Jurkat, Clone E6-1 (cell line): ENCODE data around the gene MYL9. TPM values are rescaled to one million over a fixed set of nuclear protein-coding genes. Genes with fewer than 3 reads are reported as not detected.
"Not testable (repeated sequence)": the region's sequence is repeated elsewhere in the genome, so short reads cannot be mapped to it uniquely, and the experiment has no call there.

ENCODE experiments used
- DNase-seq: peaks from one replicate; pipeline ENCODE4 v3.0.0-alpha.2; 2011; ENCODE audit warnings: low read depth, low spot score
- H3K4me3 ChIP-seq: 2 replicates; pipeline ENCODE4 v1.5.1; 2011; ENCODE audit warnings: mild to moderate bottlenecking, low read length, control low read depth, moderate library complexity
- polyA plus RNA-seq: library from polyadenylated mRNA; unstranded; fragments of >200 nt; gene quantifications from one replicate; pipeline ENCODE4 v1.2.1, GENCODE V29; 2012; ENCODE audit warnings: missing spikeins; ENCODE audit not compliant: insufficient read length, insufficient read depth

The MYL9 gene
- polyA plus RNA-seq = not detected

- no peak for DNase-seq
- no peak within 1 kb of the TSS for H3K4me3 ChIP-seq
Observed at GRCh38 chr20:36541227-36541767, at the start of gene MYL9. Gene MYL9 (plus strand): TSS chr20:36541519. CDS start chr20:36544885, 3,366 bp downstream.

- peak; percentile 71 for DNase-seq
- peak overlapping the region; percentile 7; the same call in 1 of the 2 replicates for H3K4me3 ChIP-seq
Observed at GRCh38 chr20:36491901-36492617, 49.3 kb upstream of the MYL9 start.

- H3K4me3 ChIP-seq = no peak overlapping the region
- DNase-seq = no peak
Observed at GRCh38 chr20:36493051-36493800, 48.1 kb upstream of the MYL9 start.

- H3K4me3 ChIP-seq = no peak overlapping the region
- DNase-seq = no peak
Observed at GRCh38 chr20:36493801-36494114, 47.6 kb upstream of the MYL9 start.

- DNase-seq = no peak
- no peak overlapping the region for H3K4me3 ChIP-seq
Observed at GRCh38 chr20:36496707-36497669, 44.3 kb upstream of the MYL9 start.

- H3K4me3 ChIP-seq = no peak overlapping the region
- DNase-seq = no peak
Observed at GRCh38 chr20:36497856-36498255, 43.5 kb upstream of the MYL9 start.

GRCh38 chr20:36498386-36499179 lies 42.7 kb upstream of the MYL9 start:
- no peak for DNase-seq
- no peak overlapping the region for H3K4me3 ChIP-seq

- no peak overlapping the region for H3K4me3 ChIP-seq
Observed at GRCh38 chr20:36499211-36499610, 42.1 kb upstream of the MYL9 start.

GRCh38 chr20:36499723-36500501 lies 41.4 kb upstream of the MYL9 start:
- no peak overlapping the region for H3K4me3 ChIP-seq
- DNase-seq = no peak

More at GRCh38 chr20:36499211-36499610, 42.1 kb upstream of the MYL9 start:
- no peak for DNase-seq

GRCh38 chr20:36501367-36502006 lies 39.8 kb upstream of the MYL9 start:
- no peak for DNase-seq
- H3K4me3 ChIP-seq = no peak overlapping the region

GRCh38 chr20:36504295-36504694 lies 37.0 kb upstream of the MYL9 start:
- DNase-seq = no peak
- H3K4me3 ChIP-seq = no peak overlapping the region

GRCh38 chr20:36506253-36506652 lies 35.1 kb upstream of the MYL9 start:
- peak; percentile 24 for DNase-seq

GRCh38 chr20:36507746-36508145 lies 33.6 kb upstream of the MYL9 start:
- no peak overlapping the region for H3K4me3 ChIP-seq
- DNase-seq = no peak

More at GRCh38 chr20:36506253-36506652, 35.1 kb upstream of the MYL9 start:
- H3K4me3 ChIP-seq = no peak overlapping the region

- DNase-seq = no peak
- no peak overlapping the region for H3K4me3 ChIP-seq
Observed at GRCh38 chr20:36519012-36519719, 22.2 kb upstream of the MYL9 start.

- no peak for DNase-seq
- H3K4me3 ChIP-seq = no peak overlapping the region
Observed at GRCh38 chr20:36519944-36520343, 21.4 kb upstream of the MYL9 start.

GRCh38 chr20:36521526-36521925 lies 19.8 kb upstream of the MYL9 start:
- no peak for DNase-seq
- H3K4me3 ChIP-seq = no peak overlapping the region

- DNase-seq, H3K4me3 ChIP-seq: not testable (repeated sequence)
Observed at GRCh38 chr20:36522412-36522811, 18.9 kb upstream of the MYL9 start.
